ENCODE results near the gene ZNF536. TPM values are rescaled to one million over a fixed set of nuclear protein-coding genes. Genes with fewer than 3 reads are reported as not detected.
"Not testable (repeated sequence)": the region's sequence is repeated elsewhere in the genome, so short reads cannot be mapped to it uniquely, and the experiment has no call there.

ZNF536 gene
- total and polyA plus RNA-seq, 4 donors: 0.50 to 1.2 (median 0.62) TPM; not detected in 1

- H3K4me1 ChIP-seq (ENCODE audit: control insufficient read depth in 1 of 2, insufficient read depth in 2 of 2, low read length in 2 of 2): no peaks in the 10 kb centered on the region
- no peaks in the 10 kb centered on the region for H3K27me3 ChIP-seq (ENCODE audit: control insufficient read depth in 1 of 2, insufficient read depth in 2 of 2, low read length in 1 of 2)
- ATAC-seq (ENCODE audit: low FRiP score) (no peak), DNase-seq (no peak)
- intact Hi-C loops (cut with DNase I): no loop called here
- H3K36me3 ChIP-seq (ENCODE audit: control insufficient read depth in 1 of 2, insufficient read depth in 2 of 2, low read length in 1 of 2): no peaks in the 10 kb centered on the region
- no peak overlapping the region for H3K27ac ChIP-seq (ENCODE audit: low read depth in 1 of 2, low read length in 2 of 2)
- WGBS, 2 donors: 69 to 72% methylated on average over 1 of the region's 1 CpG
- H3K4me3 ChIP-seq (ENCODE audit: low read length in 2 of 2): no peak overlapping the region
- no peaks in the 10 kb centered on the region for H3K9me3 ChIP-seq (ENCODE audit: control insufficient read depth, low read length)
Observed at GRCh38 chr19:30411714-30412113, 39.5 kb downstream of the ZNF536 start.

DNA sequence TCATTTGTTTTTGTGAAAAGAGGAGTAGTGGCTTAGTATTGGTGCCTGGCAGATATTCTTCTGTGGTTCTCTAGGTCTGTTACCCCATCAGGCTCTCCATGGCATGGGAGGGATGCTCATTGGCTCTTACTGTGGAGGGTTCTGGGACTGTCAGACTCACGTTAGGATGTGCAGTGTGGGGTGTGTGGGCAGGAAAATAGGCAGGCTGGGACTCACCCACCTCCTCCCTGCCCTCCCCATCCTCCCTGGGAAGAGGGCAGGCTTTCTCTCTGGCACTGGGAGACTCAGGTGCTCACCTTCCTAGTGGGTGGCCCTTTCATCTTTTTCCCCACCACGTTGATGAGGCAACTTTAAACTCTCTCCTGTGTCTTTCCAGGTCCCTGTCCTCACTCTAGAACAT lies 44.2 kb downstream of the ZNF536 start:
- H3K4me1 ChIP-seq (ENCODE audit: control insufficient read depth in 1 of 2, insufficient read depth in 2 of 2, low read length in 2 of 2): no peaks in the 10 kb centered on the region
- intact Hi-C loops (cut with DNase I): no loop called here
- no peaks in the 10 kb centered on the region for H3K36me3 ChIP-seq (ENCODE audit: control insufficient read depth in 1 of 2, insufficient read depth in 2 of 2, low read length in 1 of 2)
- ATAC-seq (ENCODE audit: low FRiP score): no peak
- H3K27ac ChIP-seq (ENCODE audit: low read depth in 1 of 2, low read length in 2 of 2): no peak overlapping the region
- WGBS, 2 donors: 43 to 44% methylated on average over 2 of the region's 2 CpGs
- no peaks in the 10 kb centered on the region for H3K9me3 ChIP-seq (ENCODE audit: control insufficient read depth, low read length)
- no peak overlapping the region for H3K4me3 ChIP-seq (ENCODE audit: low read length in 2 of 2)
- H3K27me3 ChIP-seq (ENCODE audit: control insufficient read depth in 1 of 2, insufficient read depth in 2 of 2, low read length in 1 of 2): no peaks in the 10 kb centered on the region
- no peak for DNase-seq

DNA sequence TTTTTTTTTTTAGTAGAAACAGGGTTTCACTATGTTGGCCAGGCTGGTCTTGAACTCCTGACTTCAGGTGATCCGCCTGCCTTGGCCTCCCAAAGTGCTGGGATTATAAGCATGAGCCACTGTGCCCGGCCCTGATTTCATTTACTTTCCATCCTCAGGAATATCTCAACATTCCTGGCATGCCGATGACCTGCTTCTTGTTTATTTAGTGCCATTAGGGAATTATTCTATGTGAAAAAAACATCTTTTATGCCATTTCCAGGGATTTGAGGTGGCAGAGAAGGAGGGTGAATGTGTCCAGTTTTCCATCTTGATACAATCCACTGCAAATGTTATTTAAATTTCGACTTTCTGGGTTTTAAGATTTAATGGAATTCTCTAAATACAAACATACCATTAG lies 45.0 kb downstream of the ZNF536 start:
- H3K27me3 ChIP-seq (ENCODE audit: control insufficient read depth in 1 of 2, insufficient read depth in 2 of 2, low read length in 1 of 2); intact Hi-C loops (cut with DNase I); DNase-seq; ATAC-seq (ENCODE audit: low FRiP score); H3K9me3 ChIP-seq (ENCODE audit: control insufficient read depth, low read length); H3K27ac ChIP-seq (ENCODE audit: low read depth in 1 of 2, low read length in 2 of 2); H3K4me1 ChIP-seq (ENCODE audit: control insufficient read depth in 1 of 2, insufficient read depth in 2 of 2, low read length in 2 of 2); H3K4me3 ChIP-seq (ENCODE audit: low read length in 2 of 2); H3K36me3 ChIP-seq (ENCODE audit: control insufficient read depth in 1 of 2, insufficient read depth in 2 of 2, low read length in 1 of 2): not testable (repeated sequence)
- 21 to 25% methylated on average over 4 of the region's 4 CpGs for WGBS, 2 donors

DNA sequence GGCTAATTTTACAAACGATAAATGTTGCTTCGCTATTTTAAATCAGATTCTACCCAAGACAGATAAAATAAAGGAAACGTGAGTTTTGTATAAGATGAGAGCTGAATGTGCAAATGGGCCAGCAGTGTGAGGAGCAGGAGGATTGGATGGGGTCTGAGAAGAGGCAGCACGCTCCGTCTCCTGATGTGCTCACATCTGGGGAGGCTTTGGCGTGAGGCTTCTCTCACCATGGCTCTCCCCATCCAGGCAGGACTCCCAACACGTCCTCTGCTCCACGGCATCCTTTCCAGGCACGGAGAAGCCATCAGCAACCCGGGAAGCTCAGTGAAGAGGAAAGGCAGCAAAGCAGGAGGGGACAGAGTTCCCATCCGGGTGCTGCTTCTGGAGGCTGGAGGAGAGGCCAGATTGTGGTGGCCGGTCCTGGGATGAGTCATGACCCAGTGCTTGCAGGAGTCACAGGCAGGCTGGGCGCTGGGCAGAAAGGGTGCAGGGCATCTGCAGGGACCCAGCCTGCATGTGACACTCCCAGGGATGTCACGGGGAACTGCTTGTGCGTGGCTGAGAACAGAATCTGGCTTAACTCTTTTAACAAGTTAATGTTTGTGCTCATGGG lies 47.5 kb downstream of the ZNF536 start:
- Histone ChIP-seq H3K36me3 (ENCODE audit: control insufficient read depth in 1 of 2, insufficient read depth in 2 of 2, low read length in 1 of 2) (no peaks in the 10 kb centered on the region), H3K9me3 (ENCODE audit: control insufficient read depth, low read length) (no peaks in the 10 kb centered on the region), H3K27ac (ENCODE audit: low read depth in 1 of 2, low read length in 2 of 2) (no peak overlapping the region), H3K4me3 (ENCODE audit: low read length in 2 of 2) (no peak overlapping the region), H3K4me1 (ENCODE audit: control insufficient read depth in 1 of 2, insufficient read depth in 2 of 2, low read length in 2 of 2) (no peaks in the 10 kb centered on the region), H3K27me3 (ENCODE audit: control insufficient read depth in 1 of 2, insufficient read depth in 2 of 2, low read length in 1 of 2) (no peaks in the 10 kb centered on the region)
- WGBS, 2 donors: 59 to 69% methylated on average over 15 of the region's 15 CpGs
- ATAC-seq (ENCODE audit: low FRiP score) (no peak), DNase-seq (no peak)
- intact Hi-C loops (cut with DNase I): no loop called here

DNA sequence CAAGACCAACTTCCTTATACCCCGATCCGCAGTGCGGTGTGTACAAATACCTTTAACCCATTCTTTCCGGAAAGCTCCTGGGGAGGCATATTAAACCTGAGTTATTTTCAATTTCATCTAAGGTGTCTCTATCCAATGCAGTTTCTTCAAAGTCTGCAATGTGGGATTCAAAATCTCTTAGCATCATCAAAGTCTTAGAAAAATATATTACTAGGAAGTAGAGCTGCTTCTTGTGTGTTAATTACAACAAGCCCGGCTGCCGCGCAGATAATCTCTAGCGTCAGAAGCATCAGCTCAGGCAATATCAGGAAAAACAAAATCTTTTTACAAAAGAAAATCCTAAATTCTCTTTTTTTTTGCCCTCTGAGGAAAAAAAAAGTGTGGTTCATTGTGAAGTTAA lies 48.1 kb downstream of the ZNF536 start:
- Histone ChIP-seq H3K27ac (ENCODE audit: low read depth in 1 of 2, low read length in 2 of 2) (no peak overlapping the region), H3K36me3 (ENCODE audit: control insufficient read depth in 1 of 2, insufficient read depth in 2 of 2, low read length in 1 of 2) (no peaks in the 10 kb centered on the region), H3K4me1 (ENCODE audit: control insufficient read depth in 1 of 2, insufficient read depth in 2 of 2, low read length in 2 of 2) (no peaks in the 10 kb centered on the region), H3K27me3 (ENCODE audit: control insufficient read depth in 1 of 2, insufficient read depth in 2 of 2, low read length in 1 of 2) (no peaks in the 10 kb centered on the region), H3K4me3 (ENCODE audit: low read length in 2 of 2) (no peak overlapping the region), H3K9me3 (ENCODE audit: control insufficient read depth, low read length) (no peaks in the 10 kb centered on the region)
- intact Hi-C loops (cut with DNase I): no loop called here
- ATAC-seq (ENCODE audit: low FRiP score) (no peak), DNase-seq (no peak)
- 76 to 78% methylated on average over 8 of the region's 8 CpGs for WGBS, 2 donors

- DNase-seq (no peak), ATAC-seq (ENCODE audit: low FRiP score) (no peak)
- intact Hi-C loops (cut with DNase I): no loop called here
- 74 to 75% methylated on average over 10 of the region's 10 CpGs for WGBS, 2 donors
- Histone ChIP-seq H3K27ac (ENCODE audit: low read depth in 1 of 2, low read length in 2 of 2) (no peak overlapping the region), H3K27me3 (ENCODE audit: control insufficient read depth in 1 of 2, insufficient read depth in 2 of 2, low read length in 1 of 2) (no peaks in the 10 kb centered on the region), H3K4me3 (ENCODE audit: low read length in 2 of 2) (no peak overlapping the region), H3K4me1 (ENCODE audit: control insufficient read depth in 1 of 2, insufficient read depth in 2 of 2, low read length in 2 of 2) (no peaks in the 10 kb centered on the region), H3K36me3 (ENCODE audit: control insufficient read depth in 1 of 2, insufficient read depth in 2 of 2, low read length in 1 of 2) (no peaks in the 10 kb centered on the region), H3K9me3 (ENCODE audit: control insufficient read depth, low read length) (no peaks in the 10 kb centered on the region)
Observed at GRCh38 chr19:30420881-30421280, 48.7 kb downstream of the ZNF536 start.

DNA sequence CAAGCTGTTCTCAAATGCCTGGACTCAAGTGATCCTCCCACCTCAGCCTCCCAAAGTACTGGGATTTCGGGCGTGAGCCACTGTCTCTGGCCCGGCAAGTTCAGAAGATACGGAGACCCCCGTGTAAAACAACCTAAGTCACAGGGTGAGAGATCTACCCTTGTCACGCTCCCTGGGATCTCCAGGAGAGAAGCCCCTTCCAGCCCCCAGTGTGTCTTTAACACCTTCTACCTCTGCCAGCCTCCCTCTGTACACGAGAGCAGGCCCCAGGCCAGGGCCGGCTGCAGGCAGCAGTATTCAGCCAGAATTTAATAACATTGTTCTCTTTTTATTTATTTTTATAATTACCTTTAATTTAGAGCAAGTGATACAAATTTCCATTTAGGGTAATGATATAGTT lies 49.4 kb downstream of the ZNF536 start:
- no peak overlapping the region for H3K27ac ChIP-seq (ENCODE audit: low read depth in 1 of 2, low read length in 2 of 2)
- no peak for ATAC-seq (ENCODE audit: low FRiP score)
- intact Hi-C loops (cut with DNase I): no loop called here
- H3K4me3 ChIP-seq (ENCODE audit: low read length in 2 of 2): no peak overlapping the region
- no peak for DNase-seq
- 86 to 88% methylated on average over 8 of the region's 8 CpGs for WGBS, 2 donors
- H3K4me1 ChIP-seq (ENCODE audit: control insufficient read depth in 1 of 2, insufficient read depth in 2 of 2, low read length in 2 of 2): no peaks in the 10 kb centered on the region
- no peaks in the 10 kb centered on the region for H3K9me3 ChIP-seq (ENCODE audit: control insufficient read depth, low read length)
- no peaks in the 10 kb centered on the region for H3K27me3 ChIP-seq (ENCODE audit: control insufficient read depth in 1 of 2, insufficient read depth in 2 of 2, low read length in 1 of 2)
- H3K36me3 ChIP-seq (ENCODE audit: control insufficient read depth in 1 of 2, insufficient read depth in 2 of 2, low read length in 1 of 2): no peaks in the 10 kb centered on the region

GRCh38 chr19:30423481-30423880 lies 51.3 kb downstream of the ZNF536 start:
- ATAC-seq (ENCODE audit: low FRiP score): no peak

DNA sequence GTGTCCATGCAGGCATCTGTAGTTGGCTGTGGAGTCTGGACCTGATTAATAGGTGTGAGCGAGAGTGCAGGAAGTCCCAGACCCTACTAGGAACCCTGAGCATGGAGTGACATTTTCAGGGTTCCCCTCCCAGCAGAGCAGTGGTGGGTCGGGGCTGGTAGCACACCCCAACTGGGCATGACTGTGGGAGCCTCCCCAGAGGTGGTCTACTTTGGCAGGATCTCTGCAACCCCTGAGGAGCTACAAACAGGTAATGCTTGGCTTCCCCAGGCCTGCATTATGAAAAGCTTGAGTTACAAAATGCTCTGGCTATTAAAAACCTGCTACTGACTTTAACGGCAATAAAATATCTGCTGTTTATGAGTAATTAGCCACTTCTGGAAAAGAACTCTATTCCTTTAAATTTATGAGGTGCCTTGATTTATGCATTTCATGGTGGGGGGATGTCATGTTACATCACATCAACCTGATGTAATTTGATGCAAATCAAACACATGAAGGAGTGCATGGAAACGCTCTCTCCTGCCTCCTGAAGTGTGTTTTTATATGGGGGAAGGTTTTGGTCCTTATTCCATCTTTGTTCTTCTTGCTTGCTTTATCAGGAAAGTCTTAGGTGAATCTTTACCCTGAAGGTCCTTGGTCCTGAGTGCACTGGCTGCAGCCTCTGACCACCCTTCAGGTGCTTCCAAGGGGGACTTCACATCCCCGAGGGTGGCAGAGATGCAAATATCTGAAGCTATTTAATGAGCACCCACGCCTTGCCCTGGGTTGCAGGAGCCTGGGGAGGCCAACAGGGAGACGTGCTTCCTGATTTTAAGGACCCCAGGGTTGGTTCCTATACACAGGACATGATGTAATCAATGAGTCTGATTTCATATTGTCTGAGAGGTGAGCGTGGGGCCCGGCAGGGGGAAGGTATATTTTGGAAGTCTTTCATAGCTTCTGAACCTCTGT lies 54.0 kb downstream of the ZNF536 start:
- H3K27me3 ChIP-seq (ENCODE audit: control insufficient read depth in 1 of 2, insufficient read depth in 2 of 2, low read length in 1 of 2): no peaks in the 10 kb centered on the region
- H3K4me3 ChIP-seq (ENCODE audit: low read length in 2 of 2): no peak overlapping the region
- H3K4me1 ChIP-seq (ENCODE audit: control insufficient read depth in 1 of 2, insufficient read depth in 2 of 2, low read length in 2 of 2): no peaks in the 10 kb centered on the region
- no peak overlapping the region for H3K27ac ChIP-seq (ENCODE audit: low read depth in 1 of 2, low read length in 2 of 2)
- no peaks in the 10 kb centered on the region for H3K36me3 ChIP-seq (ENCODE audit: control insufficient read depth in 1 of 2, insufficient read depth in 2 of 2, low read length in 1 of 2)
- ATAC-seq (ENCODE audit: low FRiP score) (no peak), DNase-seq (no peak)
- 66 to 71% methylated on average over 9 of the region's 9 CpGs for WGBS, 2 donors
- intact Hi-C loops (cut with DNase I): no loop called here
- no peaks in the 10 kb centered on the region for H3K9me3 ChIP-seq (ENCODE audit: control insufficient read depth, low read length)

More at GRCh38 chr19:30423481-30423880, 51.3 kb downstream of the ZNF536 start:
- H3K27me3 ChIP-seq (ENCODE audit: control insufficient read depth in 1 of 2, insufficient read depth in 2 of 2, low read length in 1 of 2): no peaks in the 10 kb centered on the region
- H3K36me3 ChIP-seq (ENCODE audit: control insufficient read depth in 1 of 2, insufficient read depth in 2 of 2, low read length in 1 of 2): no peaks in the 10 kb centered on the region
- 67 to 72% methylated on average over 11 of the region's 11 CpGs for WGBS, 2 donors
- intact Hi-C loops (cut with DNase I): no loop called here
- DNase-seq: no peak
- H3K4me1 ChIP-seq (ENCODE audit: control insufficient read depth in 1 of 2, insufficient read depth in 2 of 2, low read length in 2 of 2): no peaks in the 10 kb centered on the region
- no peak overlapping the region for H3K4me3 ChIP-seq (ENCODE audit: low read length in 2 of 2)
- no peaks in the 10 kb centered on the region for H3K9me3 ChIP-seq (ENCODE audit: control insufficient read depth, low read length)
- H3K27ac ChIP-seq (ENCODE audit: low read depth in 1 of 2, low read length in 2 of 2): no peak overlapping the region

Measured in aorta (tissue), 5 donors.